ENCODE data around the gene POLL.

POLL gene

GRCh38 chr10:101624526-101625102 is 36.6 kb upstream of the POLL start:
- no peak for TF ChIP-seq CTCF (IDR thresholded peaks at IDR 0.05; ENCODE audit: low read depth, low read length)
- no peaks in the 10 kb centered on the region for H3K27me3 ChIP-seq

GRCh38 chr10:101623528-101623927 is 35.5 kb upstream of the POLL start:
- Histone ChIP-seq H3K27me3 (no peaks in the 10 kb centered on the region), H3K4me1 (no peaks in the 10 kb centered on the region), H3K4me3 (ENCODE audit: low read depth, low read length) (no peak overlapping the region), H3K9me3 (no peaks in the 10 kb centered on the region), H3K36me3 (no peaks in the 10 kb centered on the region)
- DNase-seq, result no peak
- TF ChIP-seq CTCF (IDR thresholded peaks at IDR 0.05; ENCODE audit: low read depth, low read length), result no peak

More at GRCh38 chr10:101624526-101625102, 36.6 kb upstream of the POLL start:
- DNase-seq, result no peak
- H3K9me3 ChIP-seq, result no peaks in the 10 kb centered on the region
- H3K4me3 ChIP-seq (ENCODE audit: low read depth, low read length), result no peak overlapping the region
- no peaks in the 10 kb centered on the region for H3K4me1 ChIP-seq
- H3K36me3 ChIP-seq, result no peaks in the 10 kb centered on the region

- Histone ChIP-seq H3K4me3 (ENCODE audit: low read depth, low read length) (no peak overlapping the region), H3K36me3 (no peaks in the 10 kb centered on the region)
- TF ChIP-seq CTCF (IDR thresholded peaks at IDR 0.05; ENCODE audit: low read depth, low read length), result no peak
These were observed 31.9 kb upstream of the POLL start for GRCh38 chr10:101619983-101620382.

GRCh38 chr10:101618871-101619270 is 30.8 kb upstream of the POLL start:
- no peak overlapping the region for H3K4me3 ChIP-seq (ENCODE audit: low read depth, low read length)
- no peaks in the 10 kb centered on the region for H3K36me3 ChIP-seq
- H3K27me3 ChIP-seq, result no peaks in the 10 kb centered on the region
- TF ChIP-seq CTCF (IDR thresholded peaks at IDR 0.05; ENCODE audit: low read depth, low read length), result no peak
- H3K9me3 ChIP-seq, result no peaks in the 10 kb centered on the region
- peaks cover 16% of the 10 kb centered on the region; the same call in 1 of the 2 replicates for H3K4me1 ChIP-seq
- DNase-seq, result no peak

More at GRCh38 chr10:101619983-101620382, 31.9 kb upstream of the POLL start:
- no peaks in the 10 kb centered on the region for H3K9me3 ChIP-seq
- peaks cover 16% of the 10 kb centered on the region; the same call in 1 of the 2 replicates for H3K4me1 ChIP-seq
- DNase-seq, result no peak
- no peaks in the 10 kb centered on the region for H3K27me3 ChIP-seq

DNA sequence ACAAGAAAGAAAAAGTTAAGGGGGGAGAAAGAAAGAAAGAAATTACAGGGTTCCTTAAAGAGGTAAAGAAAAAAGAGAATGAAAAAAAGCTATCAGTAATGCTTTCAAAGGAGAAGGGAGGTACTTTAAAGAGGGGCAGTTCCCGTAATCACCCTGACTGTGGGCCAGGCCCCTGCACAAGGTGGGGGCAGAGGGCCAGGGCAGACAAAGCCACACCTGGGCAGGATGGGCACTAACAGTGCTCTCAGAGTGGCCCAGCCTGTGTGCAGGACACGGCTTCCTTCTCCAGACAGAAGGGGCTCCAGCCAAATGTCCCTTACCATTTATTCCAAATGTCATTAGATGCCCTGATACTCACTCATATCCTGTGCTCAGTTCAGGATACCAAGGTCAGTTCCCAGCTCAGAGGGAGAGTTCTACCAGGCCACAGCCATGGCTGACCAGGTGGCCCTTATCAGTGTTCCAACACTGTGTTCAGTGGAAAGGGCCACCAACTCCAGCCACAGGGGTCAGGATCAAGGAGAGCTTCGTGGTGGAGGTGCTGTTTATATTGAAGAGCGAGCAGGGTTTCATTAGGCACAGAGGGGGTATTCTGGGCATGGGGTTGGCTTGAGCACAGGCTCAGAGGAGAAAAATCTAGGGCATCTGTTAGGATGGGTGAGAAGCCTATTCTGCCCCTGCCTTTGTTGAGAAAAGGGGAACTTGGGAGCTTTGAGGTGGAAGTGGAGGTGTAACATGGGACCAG is 29.9 kb upstream of the POLL start:
- Histone ChIP-seq H3K4me3 (ENCODE audit: low read depth, low read length) (no peak overlapping the region), H3K27me3 (no peaks in the 10 kb centered on the region), H3K9me3 (no peaks in the 10 kb centered on the region), H3K4me1 (peaks cover 16% of the 10 kb centered on the region; the same call in 1 of the 2 replicates), H3K36me3 (no peaks in the 10 kb centered on the region)
- TF ChIP-seq CTCF (IDR thresholded peaks at IDR 0.05; ENCODE audit: low read depth, low read length), result no peak
- no peak for DNase-seq
